ENCODE measurements around the gene TSEN34.

TSEN34 gene

GRCh38 chr19:54164369-54165068, 26.6 kb upstream of the TSEN34 start:
- H3K4me3 ChIP-seq (ENCODE audit: insufficient read depth, low read length, poor library complexity, severe bottlenecking): no peak overlapping the region
- TF ChIP-seq CTCF (IDR thresholded peaks at IDR 0.05; ENCODE audit: insufficient read depth, low read length, poor library complexity, severe bottlenecking): no peak
- no peak for TF ChIP-seq EZH2phosphoT487 (conservative IDR thresholded peaks at IDR 0.05; ENCODE audit: low read length)
- H3K9ac ChIP-seq (ENCODE audit: low read length): no peak overlapping the region
- no peaks in the 10 kb centered on the region for H3K9me2 ChIP-seq (replicated peaks; ENCODE audit: insufficient read depth, low read length)
- H3K27me3 ChIP-seq (ENCODE audit: low read length): no peaks in the 10 kb centered on the region
- no peak overlapping the region for H2AFZ ChIP-seq (ENCODE audit: low read depth, low read length, severe bottlenecking)
- H3K27ac ChIP-seq (ENCODE audit: low read depth, low read length): no peak overlapping the region
- H3K4me2 ChIP-seq (ENCODE audit: low read depth, low read length, poor library complexity, severe bottlenecking): no peak overlapping the region
- H3K9me3 ChIP-seq (ENCODE audit: insufficient read depth, low read length): no peaks in the 10 kb centered on the region
- H3K79me2 ChIP-seq (ENCODE audit: insufficient read depth, low read length): no peaks in the 10 kb centered on the region
- no peaks in the 10 kb centered on the region for H3K36me3 ChIP-seq (ENCODE audit: low read length)
- no peaks in the 10 kb centered on the region for H3F3A ChIP-seq (ENCODE audit: insufficient read depth)
- H4K20me1 ChIP-seq (ENCODE audit: low read depth, low read length): no peaks in the 10 kb centered on the region

- Histone ChIP-seq H3F3A (ENCODE audit: insufficient read depth) (no peaks in the 10 kb centered on the region), H3K27ac (ENCODE audit: low read depth, low read length) (no peak overlapping the region), H3K9me3 (ENCODE audit: insufficient read depth, low read length) (no peaks in the 10 kb centered on the region), H3K36me3 (ENCODE audit: low read length) (no peaks in the 10 kb centered on the region), H2AFZ (ENCODE audit: low read depth, low read length, severe bottlenecking) (no peak overlapping the region), H4K20me1 (ENCODE audit: low read depth, low read length) (no peaks in the 10 kb centered on the region), H3K79me2 (ENCODE audit: insufficient read depth, low read length) (no peaks in the 10 kb centered on the region), H3K27me3 (ENCODE audit: low read length) (no peaks in the 10 kb centered on the region), H3K4me2 (ENCODE audit: low read depth, low read length, poor library complexity, severe bottlenecking) (no peak overlapping the region), H3K9me2 (replicated peaks; ENCODE audit: insufficient read depth, low read length) (no peaks in the 10 kb centered on the region), H3K4me3 (ENCODE audit: insufficient read depth, low read length, poor library complexity, severe bottlenecking) (no peak overlapping the region), H3K9ac (ENCODE audit: low read length) (no peak overlapping the region)
- TF ChIP-seq EZH2phosphoT487 (conservative IDR thresholded peaks at IDR 0.05; ENCODE audit: low read length) (no peak), CTCF (IDR thresholded peaks at IDR 0.05; ENCODE audit: insufficient read depth, low read length, poor library complexity, severe bottlenecking) (no peak)
Measured at GRCh38 chr19:54165222-54165621, 25.9 kb upstream of the TSEN34 start.

- no peaks in the 10 kb centered on the region for H3K27me3 ChIP-seq (ENCODE audit: low read length)
- H3F3A ChIP-seq (ENCODE audit: insufficient read depth): no peaks in the 10 kb centered on the region
- H3K4me2 ChIP-seq (ENCODE audit: low read depth, low read length, poor library complexity, severe bottlenecking): peak overlapping the region; percentile 21
- H3K36me3 ChIP-seq (ENCODE audit: low read length): no peaks in the 10 kb centered on the region
- no peaks in the 10 kb centered on the region for H4K20me1 ChIP-seq (ENCODE audit: low read depth, low read length)
- H3K9ac ChIP-seq (ENCODE audit: low read length): no peak overlapping the region
- no peaks in the 10 kb centered on the region for H3K9me3 ChIP-seq (ENCODE audit: insufficient read depth, low read length)
- H3K79me2 ChIP-seq (ENCODE audit: insufficient read depth, low read length): no peaks in the 10 kb centered on the region
- TF ChIP-seq EZH2phosphoT487 (conservative IDR thresholded peaks at IDR 0.05; ENCODE audit: low read length) (no peak), CTCF (IDR thresholded peaks at IDR 0.05; ENCODE audit: insufficient read depth, low read length, poor library complexity, severe bottlenecking) (peak; percentile 55)
- no peak overlapping the region for H3K27ac ChIP-seq (ENCODE audit: low read depth, low read length)
- no peak overlapping the region for H2AFZ ChIP-seq (ENCODE audit: low read depth, low read length, severe bottlenecking)
- H3K9me2 ChIP-seq (replicated peaks; ENCODE audit: insufficient read depth, low read length): no peaks in the 10 kb centered on the region
- no peak overlapping the region for H3K4me3 ChIP-seq (ENCODE audit: insufficient read depth, low read length, poor library complexity, severe bottlenecking)
Measured at GRCh38 chr19:54168174-54168917, 22.8 kb upstream of the TSEN34 start.
